ENCODE measurements around the gene GBF1.

GBF1 gene

DNA sequence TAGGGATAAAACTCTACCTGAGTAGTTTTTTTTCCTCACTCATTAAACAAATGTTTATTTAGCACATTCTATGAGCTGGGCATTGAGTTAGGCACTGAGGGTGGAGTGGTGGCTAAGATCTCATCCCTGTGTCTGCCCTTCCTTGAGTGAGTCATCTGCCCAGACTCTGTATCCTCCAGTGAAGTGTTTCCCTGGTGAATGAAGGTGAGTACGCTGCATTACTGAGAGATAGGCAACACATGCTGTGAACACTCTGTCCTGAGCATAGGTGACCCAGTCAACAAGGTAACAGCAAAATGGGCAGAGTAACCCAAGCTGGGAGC is 9.8 kb upstream of the GBF1 start:
- Histone ChIP-seq H3K4me3 (ENCODE audit: low read length) (no peak overlapping the region), H3K27me3 (ENCODE audit: low read depth, low read length) (no peaks in the 10 kb centered on the region), H3K27ac (ENCODE audit: low read length) (no peak overlapping the region)

GRCh38 chr10:102236006-102236405 is 9.3 kb upstream of the GBF1 start:
- no peak for TF ChIP-seq EZH2phosphoT487 (IDR thresholded peaks at IDR 0.05; ENCODE audit: low read depth)
- TF ChIP-seq CTCF (IDR thresholded peaks at IDR 0.05; ENCODE audit: low read depth, low read length) = no peak
- H3K36me3 ChIP-seq (replicated peaks; ENCODE audit: low read depth, low read length) = no peaks in the 10 kb centered on the region
- no peak overlapping the region for H3K9ac ChIP-seq (ENCODE audit: low read length)
- no peak overlapping the region for H3K4me2 ChIP-seq (ENCODE audit: low read length)
- no peaks in the 10 kb centered on the region for H3K79me2 ChIP-seq (ENCODE audit: low read length)
- H3K9me3 ChIP-seq (ENCODE audit: insufficient read depth, low read length) = no peaks in the 10 kb centered on the region
- no peak overlapping the region for H3K4me3 ChIP-seq (ENCODE audit: low read length)
- H4K20me1 ChIP-seq (ENCODE audit: insufficient read depth, low read length) = no peaks in the 10 kb centered on the region
- no peak overlapping the region for H2AFZ ChIP-seq (ENCODE audit: low read depth, low read length)
- no peaks in the 10 kb centered on the region for H3K27me3 ChIP-seq (ENCODE audit: low read depth, low read length)
- no peaks in the 10 kb centered on the region for H3K4me1 ChIP-seq (ENCODE audit: low read length)
- no peak overlapping the region for H3K27ac ChIP-seq (ENCODE audit: low read length)

More for the DNA sequence above, 9.8 kb upstream of the GBF1 start:
- no peak overlapping the region for H3K4me2 ChIP-seq (ENCODE audit: low read length)
- H3K4me1 ChIP-seq (ENCODE audit: low read length) = no peaks in the 10 kb centered on the region
- H3K9ac ChIP-seq (ENCODE audit: low read length) = no peak overlapping the region
- H3K36me3 ChIP-seq (replicated peaks; ENCODE audit: low read depth, low read length) = no peaks in the 10 kb centered on the region
- no peaks in the 10 kb centered on the region for H3K79me2 ChIP-seq (ENCODE audit: low read length)
- TF ChIP-seq CTCF (IDR thresholded peaks at IDR 0.05; ENCODE audit: low read depth, low read length) = no peak
- TF ChIP-seq EZH2phosphoT487 (IDR thresholded peaks at IDR 0.05; ENCODE audit: low read depth) = no peak
- H3K9me3 ChIP-seq (ENCODE audit: insufficient read depth, low read length) = no peaks in the 10 kb centered on the region
- no peak overlapping the region for H2AFZ ChIP-seq (ENCODE audit: low read depth, low read length)
- H4K20me1 ChIP-seq (ENCODE audit: insufficient read depth, low read length) = no peaks in the 10 kb centered on the region

- Histone ChIP-seq H3K79me2 (ENCODE audit: low read length) (no peaks in the 10 kb centered on the region), H3K27ac (ENCODE audit: low read length) (no peak overlapping the region), H3K9ac (ENCODE audit: low read length) (no peak overlapping the region), H4K20me1 (ENCODE audit: insufficient read depth, low read length) (no peaks in the 10 kb centered on the region), H3K9me3 (ENCODE audit: insufficient read depth, low read length) (no peaks in the 10 kb centered on the region), H2AFZ (ENCODE audit: low read depth, low read length) (no peak overlapping the region), H3K36me3 (replicated peaks; ENCODE audit: low read depth, low read length) (no peaks in the 10 kb centered on the region), H3K27me3 (ENCODE audit: low read depth, low read length) (no peaks in the 10 kb centered on the region), H3K4me1 (ENCODE audit: low read length) (no peaks in the 10 kb centered on the region), H3K4me2 (ENCODE audit: low read length) (no peak overlapping the region), H3K4me3 (ENCODE audit: low read length) (no peak overlapping the region)
- TF ChIP-seq EZH2phosphoT487 (IDR thresholded peaks at IDR 0.05; ENCODE audit: low read depth) = no peak
- no peak for TF ChIP-seq CTCF (IDR thresholded peaks at IDR 0.05; ENCODE audit: low read depth, low read length)
Measured at GRCh38 chr10:102237711-102238252, 7.5 kb upstream of the GBF1 start.

DNA sequence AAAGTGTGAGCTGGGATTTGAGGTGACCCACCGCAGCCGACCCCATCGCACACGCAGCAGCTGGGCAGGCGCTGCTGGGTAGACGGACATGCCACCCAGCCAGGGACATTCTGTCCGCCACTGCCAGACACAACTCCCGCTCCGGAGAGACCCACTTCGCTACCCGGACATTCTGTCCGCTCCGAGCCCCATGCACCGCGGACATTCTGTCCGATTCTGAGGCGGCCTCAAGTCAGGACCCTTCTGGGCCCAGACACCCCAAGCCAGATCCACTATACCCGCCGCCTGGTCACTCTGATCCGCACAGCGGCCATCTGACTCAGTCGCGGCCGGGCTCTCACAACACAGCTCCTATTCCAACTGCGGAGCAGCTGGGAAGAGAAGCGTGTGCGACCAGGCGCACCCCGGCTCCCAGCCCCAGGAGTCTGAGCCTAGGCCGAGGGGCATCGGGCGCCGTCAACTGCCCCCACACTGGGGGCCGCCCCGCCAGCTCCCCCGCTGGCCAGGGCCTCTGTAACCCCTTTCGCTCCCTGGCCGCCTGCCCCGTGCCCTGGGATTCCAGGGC is 4.8 kb upstream of the GBF1 start:
- no peak for TF ChIP-seq EZH2phosphoT487 (IDR thresholded peaks at IDR 0.05; ENCODE audit: low read depth)
- TF ChIP-seq CTCF (IDR thresholded peaks at IDR 0.05; ENCODE audit: low read depth, low read length) = no peak
- no peak overlapping the region for H2AFZ ChIP-seq (ENCODE audit: low read depth, low read length)
- H3K9me3 ChIP-seq (ENCODE audit: insufficient read depth, low read length) = no peaks in the 10 kb centered on the region
- H3K27ac ChIP-seq (ENCODE audit: low read length) = no peak overlapping the region
- no peak overlapping the region for H3K4me3 ChIP-seq (ENCODE audit: low read length)
- no peaks in the 10 kb centered on the region for H4K20me1 ChIP-seq (ENCODE audit: insufficient read depth, low read length)
- peaks cover 6% of the 10 kb centered on the region; the same call in 1 of the 2 replicates for H3K4me1 ChIP-seq (ENCODE audit: low read length)
- H3K27me3 ChIP-seq (ENCODE audit: low read depth, low read length) = no peaks in the 10 kb centered on the region
- no peak overlapping the region for H3K4me2 ChIP-seq (ENCODE audit: low read length)
- no peaks in the 10 kb centered on the region for H3K36me3 ChIP-seq (replicated peaks; ENCODE audit: low read depth, low read length)
- peaks cover 2% of the 10 kb centered on the region for H3K79me2 ChIP-seq (ENCODE audit: low read length)
- no peak overlapping the region for H3K9ac ChIP-seq (ENCODE audit: low read length)
